H9 (cell line): Measurements from ENCODE around the gene MAPK12. TPM values are rescaled to one million over a fixed set of nuclear protein-coding genes. Genes with fewer than 3 reads are reported as not detected.
A peak's percentile ranks its signal among the peaks of the same experiment; 100 is the strongest.

Experiments
- DNase-seq: peaks from one replicate; pipeline ENCODE4 v3.0.0-alpha.2; 2017
- H2AFZ ChIP-seq: one replicate; pipeline ENCODE4 v1.6.1; 2013; ENCODE audit warnings: mild to moderate bottlenecking, low read length, control low read depth, moderate library complexity
- H2AK5ac ChIP-seq: 2 replicates; pipeline ENCODE4 v1.6.1; 2013; ENCODE audit warnings: low read length, control low read depth, mixed read lengths; ENCODE audit not compliant: insufficient read length
- H2BK120ac ChIP-seq: one replicate; pipeline ENCODE4 v1.6.1; 2013; ENCODE audit warnings: low read depth, mild to moderate bottlenecking, low read length, control low read depth, inconsistent platforms; ENCODE audit not compliant: poor library complexity, severe bottlenecking
- H2BK12ac ChIP-seq: 2 replicates; pipeline ENCODE4 v1.6.1; 2013; ENCODE audit warnings: low read length, control low read depth, mixed read lengths, low read depth; ENCODE audit not compliant: insufficient read length
- H2BK15ac ChIP-seq: 2 replicates; pipeline ENCODE4 v1.6.1; 2013; ENCODE audit warnings: low read depth, low read length, control low read depth
- H2BK20ac ChIP-seq: one replicate; pipeline ENCODE4 v1.6.1; 2013; ENCODE audit warnings: low read depth, mild to moderate bottlenecking, low read length, control low read depth, inconsistent platforms; ENCODE audit not compliant: poor library complexity, severe bottlenecking
- H2BK5ac ChIP-seq: 2 replicates; pipeline ENCODE4 v1.6.1; 2013; ENCODE audit warnings: low read length, control low read depth, mixed read lengths; ENCODE audit not compliant: insufficient read length
- H3K14ac ChIP-seq: 2 replicates; pipeline ENCODE4 v1.6.1; 2013; ENCODE audit warnings: low read length, control low read depth; ENCODE audit not compliant: insufficient read depth
- H3K18ac ChIP-seq: 2 replicates; pipeline ENCODE4 v1.6.1; 2013; ENCODE audit warnings: low read depth, mild to moderate bottlenecking, mixed read lengths, low read length, control low read depth; ENCODE audit not compliant: insufficient read length
- H3K23ac ChIP-seq: 2 replicates; pipeline ENCODE4 v1.6.1; 2013; ENCODE audit warnings: low read length, control low read depth, mixed read lengths, low read depth; ENCODE audit not compliant: insufficient read length
- H3K23me2 ChIP-seq: 2 replicates; pipeline ENCODE4 v1.6.1; 2013; ENCODE audit warnings: low read depth, mild to moderate bottlenecking, mixed read lengths, low read length, control low read depth; ENCODE audit not compliant: insufficient read length, poor library complexity, severe bottlenecking
- H3K27ac ChIP-seq: 2 replicates; pipeline ENCODE4 v1.5.1; 2013; ENCODE audit warnings: low read length, control low read depth, mixed read lengths, low read depth; ENCODE audit not compliant: insufficient read length
- H3K27me3 ChIP-seq: 2 replicates; pipeline ENCODE4 v1.6.1; 2013; ENCODE audit warnings: low read length, control low read depth, inconsistent platforms; ENCODE audit not compliant: insufficient read depth
- H3K4ac ChIP-seq: 2 replicates; pipeline ENCODE4 v1.6.1; 2013; ENCODE audit warnings: low read depth, mild to moderate bottlenecking, control low read depth, inconsistent platforms, low read length, moderate library complexity
- H3K4me1 ChIP-seq: 2 replicates; pipeline ENCODE4 v1.6.1; 2013; ENCODE audit warnings: low read length, control low read depth, inconsistent platforms; ENCODE audit not compliant: insufficient read depth
- H3K4me2 ChIP-seq: 2 replicates; pipeline ENCODE4 v1.6.1; 2013; ENCODE audit warnings: low read length, control low read depth, mixed read lengths; ENCODE audit not compliant: insufficient read length, insufficient read depth
- H3K56ac ChIP-seq: 2 replicates; pipeline ENCODE4 v1.6.1; 2013; ENCODE audit warnings: low read depth, mild to moderate bottlenecking, mixed read lengths, low read length, control low read depth; ENCODE audit not compliant: insufficient read length
- H3K79me1 ChIP-seq: 2 replicates; pipeline ENCODE4 v1.6.1; 2013; ENCODE audit warnings: low read depth, mild to moderate bottlenecking, moderate library complexity, low read length, control low read depth, inconsistent platforms; ENCODE audit not compliant: insufficient read depth, poor library complexity, severe bottlenecking
- H3K79me2 ChIP-seq: 2 replicates; pipeline ENCODE4 v1.6.1; 2013; ENCODE audit warnings: low read length, control low read depth, inconsistent platforms; ENCODE audit not compliant: insufficient read depth
- H3K9ac ChIP-seq: 2 replicates; pipeline ENCODE4 v1.6.1; 2013; ENCODE audit warnings: low read length, control low read depth, mixed read lengths; ENCODE audit not compliant: insufficient read length; ENCODE audit errors: extremely low read depth
- H3K9me3 ChIP-seq: one replicate; pipeline ENCODE4 v1.6.1; 2013; ENCODE audit warnings: low read depth, low read length, inconsistent platforms; ENCODE audit not compliant: control insufficient read depth
- H3T11ph ChIP-seq: one replicate; pipeline ENCODE4 v1.6.1; 2013; ENCODE audit warnings: mild to moderate bottlenecking, low read length, control low read depth, inconsistent platforms
- H4K20me1 ChIP-seq: one replicate; pipeline ENCODE4 v1.6.1; 2013; ENCODE audit not compliant: control insufficient read depth, insufficient read length, insufficient read depth
- H4K5ac ChIP-seq: 2 replicates; pipeline ENCODE4 v1.6.1; 2013; ENCODE audit warnings: low read depth, mild to moderate bottlenecking, mixed read lengths, low read length, control low read depth; ENCODE audit not compliant: insufficient read length
- H4K8ac ChIP-seq: replicated peaks from 2 replicates; pipeline ENCODE4 v1.6.1; 2013; ENCODE audit warnings: low read length, control low read depth, mixed read lengths, low read depth; ENCODE audit not compliant: insufficient read length
- H4K91ac ChIP-seq: 2 replicates; pipeline ENCODE4 v1.6.1; 2013; ENCODE audit warnings: low read depth, mild to moderate bottlenecking, moderate library complexity, mixed read lengths, low read length, control low read depth; ENCODE audit not compliant: insufficient read length
- H3K27ac Mint-ChIP-seq, 3 experiments: 2 replicates in 2 of 3; 3 replicates in 1 of 3; pipeline ENCODE4 v1.8.0; 2020 to 2021; ENCODE audit warnings: mixed read lengths in 3 of 3, mild to moderate bottlenecking in 1 of 3, moderate library complexity in 1 of 3
- H3K27me3 Mint-ChIP-seq: 2 replicates; pipeline ENCODE4 v1.8.0; 2021; ENCODE audit warnings: low read depth, mild to moderate bottlenecking, moderate library complexity, mixed read lengths
- H3K36me3 Mint-ChIP-seq, 3 experiments: 2 replicates in 2 of 3; 3 replicates in 1 of 3; pipeline ENCODE4 v1.8.0; 2020 to 2021; ENCODE audit warnings: low read depth in 3 of 3, mixed read lengths in 3 of 3; ENCODE audit not compliant: insufficient read depth in 1 of 3
- H3K4me1 Mint-ChIP-seq, 2 experiments: 2 replicates each; pipeline ENCODE4 v1.8.0; 2020; ENCODE audit warnings: mixed read lengths in 2 of 2
- H3K4me3 Mint-ChIP-seq, 2 experiments: 2 replicates in 1 of 2; 3 replicates in 1 of 2; pipeline ENCODE4 v1.8.0; 2020 to 2021; ENCODE audit warnings: mild to moderate bottlenecking in 2 of 2, mixed read lengths in 2 of 2, moderate library complexity in 1 of 2
- H3K9me3 Mint-ChIP-seq, 2 experiments: 2 replicates in 1 of 2; 3 replicates in 1 of 2; pipeline ENCODE4 v1.8.0; 2020; ENCODE audit warnings: mild to moderate bottlenecking in 2 of 2, mixed read lengths in 2 of 2, moderate library complexity in 1 of 2
- CTCF ChIP-seq: fragments of 200-600 bp; sonication (generic); conservative IDR thresholded peaks from 3 replicates; pipeline ENCODE4 v1.8.0; 2021; ENCODE audit warnings: antibody characterized with exemption, mild to moderate bottlenecking
- WGBS: extraction: QIAGEN DNeasy Blood & Tissue Kit; methylation state at CpG from one replicate; pipeline ENCODE4 v1.1.7; 2013; ENCODE audit warnings: missing lambda C conversion rate, low lambda C conversion rate, mixed read lengths; ENCODE audit not compliant: insufficient read length; ENCODE audit errors: extremely low coverage; 5-methylcytosine and 5-hydroxymethylcytosine counted together
- total RNA-seq: library from RNA; stranded (reverse); gene quantifications from 2 replicates; pipeline ENCODE4 v1.2.1, GENCODE V29; 2021

Gene MAPK12
- total RNA-seq, 1 experiment from 2014 or later = 31.3 TPM

- WGBS = no CpG with 5 or more reads among the region's 42 CpGs
- H2BK5ac ChIP-seq = no peak overlapping the region
- H2BK15ac ChIP-seq = no peak overlapping the region
- H2BK12ac ChIP-seq = no peak overlapping the region
- H3K79me1 ChIP-seq = no peaks in the 10 kb centered on the region
- H2AFZ ChIP-seq = no peak overlapping the region
- no peaks in the 10 kb centered on the region for H3K9me3 ChIP-seq
- Mint-ChIP-seq H3K4me1 (peaks cover 5 to 9% of the 10 kb centered on the region in 2 experiments), H3K36me3 (peaks cover 20 to 79% (median 66%) of the 10 kb centered on the region in 3 experiments), H3K9me3 (no peaks in the 10 kb centered on the region), H3K27me3 (no peaks in the 10 kb centered on the region), H3K27ac (peak overlapping the region in 1 of 3 experiments; percentile 81; a peak in 2 of 7 replicates), H3K4me3 (no peak overlapping the region)
- 0 out of 2 replicates have a peak, but pooled peaks cover 3% of the 10 kb centered on the region for H3K79me2 ChIP-seq
- no peaks in the 10 kb centered on the region for H3K4me1 ChIP-seq
- H2AK5ac ChIP-seq = no peak overlapping the region
- H3K56ac ChIP-seq = no peak overlapping the region
- H3K14ac ChIP-seq = no peak overlapping the region
- no peak overlapping the region for H2BK120ac ChIP-seq
- H4K20me1 ChIP-seq = peaks cover 3% of the 10 kb centered on the region
- H3K27ac ChIP-seq = no peak overlapping the region
- H3K4me2 ChIP-seq = no peak overlapping the region
- no peak overlapping the region for H4K5ac ChIP-seq
- no peak overlapping the region for H3K18ac ChIP-seq
- H4K8ac ChIP-seq = no peak overlapping the region
- no peaks in the 10 kb centered on the region for H3K27me3 ChIP-seq
- no peak overlapping the region for H3K9ac ChIP-seq
- no peak overlapping the region for H3K23ac ChIP-seq
- DNase-seq = peak; percentile 77
- no peak for TF ChIP-seq CTCF
- H4K91ac ChIP-seq = no peak overlapping the region
- H3K4ac ChIP-seq = no peak overlapping the region
- no peak overlapping the region for H2BK20ac ChIP-seq
- no peak overlapping the region for H3T11ph ChIP-seq
- no peaks in the 10 kb centered on the region for H3K23me2 ChIP-seq
Observed at GRCh38 chr22:50218996-50219727, 42.3 kb downstream of the MAPK12 start.
